GM21447 (cell line): ENCODE data around the gene SEC16A.

ENCODE experiments used
- ATAC-seq: cut with Tn5 transposase; IDR thresholded peaks from one replicate; pipeline ENCODE4 v1.9.1; 2021; ENCODE audit not compliant: unreplicated experiment

SEC16A gene, protein sequence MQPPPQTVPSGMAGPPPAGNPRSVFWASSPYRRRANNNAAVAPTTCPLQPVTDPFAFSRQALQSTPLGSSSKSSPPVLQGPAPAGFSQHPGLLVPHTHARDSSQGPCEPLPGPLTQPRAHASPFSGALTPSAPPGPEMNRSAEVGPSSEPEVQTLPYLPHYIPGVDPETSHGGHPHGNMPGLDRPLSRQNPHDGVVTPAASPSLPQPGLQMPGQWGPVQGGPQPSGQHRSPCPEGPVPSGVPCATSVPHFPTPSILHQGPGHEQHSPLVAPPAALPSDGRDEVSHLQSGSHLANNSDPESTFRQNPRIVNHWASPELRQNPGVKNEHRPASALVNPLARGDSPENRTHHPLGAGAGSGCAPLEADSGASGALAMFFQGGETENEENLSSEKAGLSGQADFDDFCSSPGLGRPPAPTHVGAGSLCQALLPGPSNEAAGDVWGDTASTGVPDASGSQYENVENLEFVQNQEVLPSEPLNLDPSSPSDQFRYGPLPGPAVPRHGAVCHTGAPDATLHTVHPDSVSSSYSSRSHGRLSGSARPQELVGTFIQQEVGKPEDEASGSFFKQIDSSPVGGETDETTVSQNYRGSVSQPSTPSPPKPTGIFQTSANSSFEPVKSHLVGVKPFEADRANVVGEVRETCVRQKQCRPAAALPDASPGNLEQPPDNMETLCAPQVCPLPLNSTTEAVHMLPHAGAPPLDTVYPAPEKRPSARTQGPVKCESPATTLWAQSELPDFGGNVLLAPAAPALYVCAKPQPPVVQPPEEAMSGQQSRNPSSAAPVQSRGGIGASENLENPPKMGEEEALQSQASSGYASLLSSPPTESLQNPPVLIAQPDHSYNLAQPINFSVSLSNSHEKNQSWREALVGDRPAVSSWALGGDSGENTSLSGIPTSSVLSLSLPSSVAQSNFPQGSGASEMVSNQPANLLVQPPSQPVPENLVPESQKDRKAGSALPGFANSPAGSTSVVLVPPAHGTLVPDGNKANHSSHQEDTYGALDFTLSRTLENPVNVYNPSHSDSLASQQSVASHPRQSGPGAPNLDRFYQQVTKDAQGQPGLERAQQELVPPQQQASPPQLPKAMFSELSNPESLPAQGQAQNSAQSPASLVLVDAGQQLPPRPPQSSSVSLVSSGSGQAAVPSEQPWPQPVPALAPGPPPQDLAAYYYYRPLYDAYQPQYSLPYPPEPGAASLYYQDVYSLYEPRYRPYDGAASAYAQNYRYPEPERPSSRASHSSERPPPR (N-terminal part only)

DNA sequence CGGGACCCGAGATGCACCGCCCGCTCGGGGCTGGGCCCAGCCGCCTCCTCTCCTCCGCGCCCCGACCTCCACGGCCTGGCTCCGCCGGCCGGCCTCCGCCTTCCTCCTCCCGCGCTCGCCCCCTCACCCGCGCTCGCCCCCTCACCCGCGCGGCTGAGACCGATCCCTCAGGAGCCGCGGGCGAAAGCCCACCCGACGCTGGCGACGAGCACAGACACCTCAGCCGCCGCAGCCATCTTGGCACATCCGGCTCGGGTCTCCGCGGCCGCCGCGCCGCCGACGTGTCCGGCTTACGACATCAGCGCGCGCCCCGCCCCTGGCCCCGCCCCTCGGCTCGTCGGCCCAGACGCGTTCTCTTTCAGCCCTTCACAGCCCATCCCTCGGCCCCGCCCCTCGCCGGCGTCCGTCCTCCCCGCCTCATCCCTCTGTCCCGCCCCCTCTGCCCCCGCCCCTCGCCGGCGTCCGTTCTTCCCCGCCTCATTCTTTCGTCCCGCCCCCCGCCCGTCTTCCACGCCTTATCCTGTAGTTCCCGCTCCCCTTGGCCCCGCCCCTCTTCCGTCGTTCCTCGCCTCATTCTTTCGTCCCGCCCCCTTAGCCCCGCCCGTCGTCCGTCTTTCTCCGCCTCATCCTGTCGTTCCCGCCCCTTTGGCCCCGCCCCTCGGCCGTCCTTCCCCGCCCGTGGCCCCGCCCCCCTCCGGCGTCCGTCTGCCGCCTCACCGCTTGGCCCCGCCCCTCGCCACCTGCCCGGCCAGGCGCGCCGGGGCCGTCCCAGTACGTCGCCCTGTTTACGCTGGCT lies at the start of gene SEC16A:
Gene SEC16A, minus strand, starts transcription at position 248 of the 796 bp plus-strand sequence. CDS start 5,425 bp downstream, outside the sequence.
- peak; percentile 55 for ATAC-seq

DNA sequence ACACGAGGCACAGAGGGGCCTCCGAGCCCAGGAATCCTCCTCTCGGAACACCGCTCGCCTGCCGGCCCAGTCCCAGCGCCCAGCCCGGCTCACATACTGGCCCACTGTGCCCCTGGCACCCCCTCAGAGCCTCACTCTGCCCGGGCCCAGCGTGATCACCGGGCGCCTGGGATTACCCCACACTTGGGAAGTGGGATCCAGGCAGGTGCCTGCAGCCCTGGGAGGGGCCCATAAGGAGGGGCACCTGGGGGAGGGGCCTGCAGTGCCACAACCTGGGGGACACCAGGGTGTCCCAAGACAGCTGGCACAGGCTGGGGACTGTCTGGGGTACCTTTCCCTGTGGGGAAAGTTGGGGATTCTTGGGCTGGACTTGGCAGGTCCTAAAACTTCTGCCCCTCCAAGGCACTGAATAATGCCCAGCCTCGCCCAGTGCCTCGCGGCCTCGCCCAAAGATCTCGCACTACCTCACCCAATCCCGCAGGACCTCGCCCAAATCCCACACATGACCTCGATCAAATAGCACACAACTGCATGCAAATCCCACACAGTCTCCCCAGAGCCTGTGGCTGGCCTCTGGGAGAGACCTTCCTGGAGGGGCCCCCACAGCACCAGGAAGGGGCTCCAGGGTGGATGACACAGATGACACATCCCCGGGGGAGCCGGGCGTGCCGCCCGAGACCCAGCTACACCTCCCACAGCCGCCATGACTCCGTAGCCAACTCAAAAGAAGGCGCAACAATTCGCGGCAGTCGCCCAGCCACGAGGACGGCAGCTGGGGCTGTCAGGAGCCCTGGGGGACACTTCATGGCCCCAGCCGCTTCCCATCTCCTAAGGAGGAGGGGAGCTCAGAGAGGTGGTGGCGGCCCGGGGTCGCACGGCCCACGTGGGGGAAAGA lies 49.3 kb upstream of the SEC16A start:
- no peak for ATAC-seq

DNA sequence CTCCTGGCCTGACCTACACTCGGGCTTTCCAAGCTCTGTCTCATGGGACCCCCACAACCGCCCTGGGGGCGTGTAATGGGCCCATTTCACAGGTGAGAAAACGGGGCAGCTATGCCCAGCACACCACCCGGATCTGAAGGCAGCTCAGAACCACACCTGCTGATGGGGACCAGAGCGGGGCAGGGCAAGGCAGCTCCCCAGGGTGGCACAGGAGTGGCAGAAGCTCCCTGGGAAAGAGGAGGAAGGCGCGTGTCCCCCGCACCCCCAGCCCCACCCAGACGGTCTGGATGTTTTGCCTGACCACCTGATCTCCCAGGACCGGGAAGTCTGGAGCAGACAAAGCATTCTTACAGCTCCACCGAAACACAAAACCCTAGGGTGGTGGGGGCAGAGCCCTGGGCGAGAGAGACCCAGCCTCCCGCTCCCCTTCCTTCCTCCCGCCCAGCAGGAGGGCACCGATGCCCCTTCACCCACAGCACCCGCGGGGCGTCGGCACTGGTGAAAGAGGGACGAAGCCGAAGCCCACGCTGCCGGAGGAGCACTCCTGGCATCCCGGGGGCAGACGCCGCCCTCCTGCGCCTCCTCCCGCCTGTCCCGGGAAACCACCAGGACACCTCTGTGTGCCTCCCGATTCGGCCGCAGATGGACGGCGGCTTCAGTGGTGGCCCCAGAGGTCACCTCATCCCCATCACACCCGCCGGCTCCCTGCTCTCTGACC lies 48.5 kb upstream of the SEC16A start:
- ATAC-seq, result no peak

DNA sequence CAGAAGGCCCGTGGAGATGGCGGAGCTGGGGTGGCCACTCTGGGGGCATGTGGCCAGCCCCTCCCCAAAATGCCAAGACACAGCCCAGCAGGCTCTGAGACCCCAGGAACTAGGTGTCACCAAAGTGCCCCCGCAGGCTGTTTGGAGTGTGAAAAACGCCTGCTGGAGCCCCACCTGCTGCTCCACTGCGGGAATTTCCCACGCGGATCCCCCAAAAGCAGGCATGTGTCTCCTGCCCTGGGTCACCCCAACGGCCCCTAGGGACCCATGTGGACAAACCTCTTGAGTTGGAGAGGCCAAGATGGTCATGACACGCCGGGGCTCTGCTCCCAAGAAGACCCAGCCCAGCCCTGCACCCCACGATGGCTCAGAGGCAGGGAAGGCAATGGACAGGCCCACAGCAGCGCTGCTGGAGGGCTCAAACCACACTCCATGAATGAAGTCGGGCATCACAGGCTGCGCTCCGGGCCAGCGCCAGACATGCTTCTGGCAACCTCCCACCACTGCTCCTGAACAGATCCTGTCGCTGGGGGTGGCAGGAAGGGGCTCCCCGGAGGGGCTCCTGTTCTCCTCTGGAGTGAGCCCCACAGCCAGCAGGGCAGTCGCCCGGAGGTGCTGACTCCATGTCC lies 47.7 kb upstream of the SEC16A start:
- no peak for ATAC-seq

DNA sequence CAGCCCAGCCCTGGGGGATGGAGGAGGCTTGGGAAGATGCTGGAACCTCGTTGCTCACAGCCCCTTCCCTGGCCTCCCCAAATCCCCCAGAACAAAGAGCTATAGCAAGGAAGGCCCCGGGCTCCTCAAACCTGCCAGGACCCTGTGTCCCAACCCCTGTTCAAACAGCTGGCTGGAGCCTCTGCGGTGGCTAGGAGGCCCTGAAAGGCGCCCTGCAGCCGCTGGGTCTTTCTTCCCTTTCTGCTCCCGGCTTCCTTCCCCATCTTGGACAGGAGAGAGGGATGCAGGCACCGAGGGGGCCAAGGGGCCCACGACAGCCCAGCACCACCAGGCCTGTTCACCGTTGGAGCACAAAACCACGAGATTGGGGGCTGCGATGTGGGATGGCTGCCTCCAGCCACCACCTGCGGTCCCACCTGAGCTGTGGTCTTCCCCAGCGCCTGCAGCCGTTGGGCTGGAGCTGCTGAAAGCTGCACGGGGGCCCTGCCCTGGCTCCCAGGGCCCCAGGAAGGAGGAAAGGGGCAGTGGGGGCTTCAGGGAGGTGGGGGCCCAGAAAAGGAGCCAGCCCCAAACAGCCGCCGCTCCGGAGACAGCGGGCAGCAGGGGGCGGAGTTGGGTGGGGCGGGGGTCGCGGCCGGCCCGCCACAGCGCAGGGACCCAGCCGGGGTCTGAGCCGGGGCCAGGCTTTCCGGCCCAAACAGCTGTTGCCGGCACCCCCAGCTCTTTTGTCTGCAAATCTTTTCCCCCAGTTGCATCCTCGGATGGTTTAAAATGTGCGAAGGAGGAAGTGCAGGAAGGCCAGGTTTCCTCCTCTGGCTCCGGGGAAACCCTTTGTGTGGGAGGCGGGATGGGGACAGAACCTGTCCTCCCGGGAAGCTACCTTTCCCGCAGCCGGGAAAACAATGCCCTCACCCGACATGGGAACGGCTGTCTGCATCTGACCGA lies 46.9 kb upstream of the SEC16A start:
- no peak for ATAC-seq

DNA sequence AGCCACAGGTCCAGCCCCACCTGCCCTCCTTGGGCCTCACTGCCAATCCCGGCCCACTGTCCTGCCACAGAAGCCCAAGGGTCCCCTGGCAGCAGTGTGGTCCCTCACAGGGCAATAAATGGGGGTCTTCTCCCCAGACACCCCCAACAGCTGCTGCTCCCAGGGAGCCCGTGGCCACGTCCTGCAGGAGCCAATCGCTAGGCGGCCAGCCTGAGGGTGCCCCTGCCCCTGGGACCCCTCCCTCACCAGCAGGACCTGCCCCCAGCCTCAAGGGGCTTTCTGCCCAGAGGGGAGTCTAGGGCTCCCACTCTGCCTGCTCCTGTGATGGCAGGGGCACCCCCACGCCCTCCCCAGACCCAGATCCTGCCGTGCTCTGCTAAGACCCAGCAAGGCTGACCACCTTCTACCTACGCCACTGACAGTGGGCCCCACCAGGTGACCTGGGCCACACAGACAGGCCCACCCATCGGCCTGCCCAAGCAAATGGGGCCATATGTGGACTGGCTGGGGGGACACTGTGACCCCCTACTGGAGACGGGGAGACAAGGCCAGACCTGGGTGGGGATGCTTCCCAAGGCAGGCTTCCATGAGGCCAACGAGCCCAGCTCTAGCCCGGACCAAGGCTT lies 46.0 kb upstream of the SEC16A start:
- ATAC-seq, result no peak

DNA sequence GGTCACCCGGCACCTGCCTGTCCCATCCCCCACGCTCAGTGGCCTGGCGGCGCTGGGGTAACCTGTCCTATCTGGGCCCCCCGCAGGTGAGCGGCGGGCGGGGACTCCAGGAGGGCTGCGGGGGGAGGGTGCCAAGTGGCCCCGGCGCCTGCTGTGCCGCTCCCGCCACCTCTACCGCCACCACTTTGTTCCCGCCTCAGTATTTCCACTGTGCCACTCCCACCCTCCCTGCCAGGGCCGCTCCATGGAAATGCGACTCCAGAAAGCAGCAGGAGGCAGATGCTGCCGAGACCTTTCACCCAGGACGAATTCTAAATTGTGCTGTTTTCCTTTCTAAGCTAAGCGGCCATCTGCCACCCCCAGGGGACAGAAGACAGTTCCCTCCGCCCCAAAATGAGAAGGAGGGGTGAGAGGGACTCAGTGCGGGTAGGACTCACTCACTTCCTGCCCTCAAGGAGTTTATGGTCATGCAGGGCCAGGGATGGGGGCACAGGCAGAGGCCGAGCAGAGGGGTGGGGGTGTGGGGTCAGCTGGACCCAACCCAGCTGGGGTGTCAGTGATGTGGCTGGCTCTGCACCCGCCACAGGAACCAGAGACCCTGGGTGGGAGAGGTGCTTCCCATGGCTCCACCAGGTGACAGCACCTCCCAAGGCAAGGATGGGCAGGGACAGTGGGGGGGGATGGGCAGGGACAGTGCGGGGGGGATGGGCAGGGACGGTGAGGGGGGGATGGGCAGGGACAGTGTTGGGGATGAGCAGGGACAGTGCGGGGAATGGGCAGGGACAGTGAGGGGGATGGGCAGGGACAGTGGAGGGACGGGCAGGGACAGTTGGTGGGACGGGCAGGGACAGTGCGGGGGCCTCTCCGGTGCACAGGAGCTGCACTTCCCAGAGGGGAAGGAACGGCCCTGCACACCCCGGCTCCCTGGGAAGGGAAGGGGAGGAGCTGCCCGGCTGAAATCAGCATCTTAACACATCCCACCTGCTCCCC lies 45.2 kb upstream of the SEC16A start:
- ATAC-seq, result no peak

DNA sequence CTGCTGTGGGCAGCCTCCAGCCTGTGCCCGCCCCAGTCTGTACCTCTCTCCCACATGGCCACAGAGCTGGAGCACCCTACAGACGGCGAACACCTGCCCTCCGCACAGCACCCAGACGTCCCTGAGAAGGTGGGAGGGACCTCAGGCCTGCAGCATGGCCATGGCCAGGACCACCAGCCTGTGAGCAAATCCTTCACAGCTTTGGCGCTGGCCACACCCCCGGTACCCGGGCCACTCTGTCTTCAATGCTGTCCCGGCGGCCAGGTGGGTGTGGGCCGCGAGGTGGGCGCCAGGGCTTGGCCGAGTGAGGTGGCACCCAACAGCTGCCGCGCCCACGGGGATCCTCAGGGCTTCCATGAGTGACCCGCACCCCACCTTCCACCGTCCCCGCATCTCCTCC lies 44.3 kb upstream of the SEC16A start:
- no peak for ATAC-seq

DNA sequence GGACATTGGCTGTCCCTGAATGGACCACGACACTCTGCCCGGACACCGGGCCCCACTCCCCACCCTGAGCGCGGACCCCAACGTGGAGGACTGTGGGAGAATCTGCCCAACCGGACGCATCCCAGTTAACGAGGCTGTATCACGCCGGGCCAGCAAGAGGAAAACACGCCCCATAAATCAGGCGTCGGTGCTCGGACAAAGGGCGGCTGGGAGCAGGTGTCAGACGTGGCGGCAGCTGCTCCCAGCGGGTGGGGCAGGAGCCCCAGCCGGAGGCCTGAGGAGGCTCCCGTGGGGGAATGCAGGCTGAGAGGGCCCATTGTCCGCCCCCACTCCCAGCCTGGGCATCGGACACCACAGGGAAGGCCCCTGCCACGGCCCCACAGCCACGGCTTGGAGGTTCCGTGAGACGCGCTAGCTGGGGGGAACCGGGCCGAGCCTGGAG lies 43.8 kb upstream of the SEC16A start:
- ATAC-seq, result no peak

DNA sequence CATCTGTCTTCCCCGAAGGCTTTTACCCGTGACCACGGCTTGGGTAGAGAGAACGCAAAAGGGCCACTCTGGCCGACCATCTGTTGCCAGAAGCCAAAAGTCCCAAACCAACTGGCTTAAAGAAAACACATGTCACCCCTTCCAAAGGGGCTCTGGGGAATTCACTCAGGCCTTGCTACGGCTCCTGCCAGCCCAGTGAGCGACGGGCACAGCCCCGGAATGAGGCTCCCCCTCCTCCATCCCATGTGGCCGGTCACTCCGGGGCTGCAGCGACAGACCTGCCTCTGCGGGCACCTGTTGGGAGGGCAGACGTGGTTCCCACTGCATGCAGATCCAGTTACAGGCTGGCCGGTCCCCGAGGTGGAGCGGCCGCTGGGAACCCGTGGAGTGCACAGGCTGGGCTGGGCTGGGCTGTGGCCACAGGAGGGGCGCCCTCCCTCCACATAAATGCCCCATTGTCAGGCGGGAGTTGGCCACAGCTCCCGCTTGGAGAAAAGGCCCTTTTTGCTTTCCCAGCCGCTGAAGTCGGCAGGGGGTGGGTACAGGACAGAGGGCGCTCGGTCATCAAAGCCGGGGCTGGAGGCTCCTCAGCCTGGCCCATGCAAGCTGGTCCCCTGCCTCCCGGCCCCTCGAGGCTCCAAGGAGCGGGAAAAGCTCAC lies 43.1 kb upstream of the SEC16A start:
- ATAC-seq, result no peak

DNA sequence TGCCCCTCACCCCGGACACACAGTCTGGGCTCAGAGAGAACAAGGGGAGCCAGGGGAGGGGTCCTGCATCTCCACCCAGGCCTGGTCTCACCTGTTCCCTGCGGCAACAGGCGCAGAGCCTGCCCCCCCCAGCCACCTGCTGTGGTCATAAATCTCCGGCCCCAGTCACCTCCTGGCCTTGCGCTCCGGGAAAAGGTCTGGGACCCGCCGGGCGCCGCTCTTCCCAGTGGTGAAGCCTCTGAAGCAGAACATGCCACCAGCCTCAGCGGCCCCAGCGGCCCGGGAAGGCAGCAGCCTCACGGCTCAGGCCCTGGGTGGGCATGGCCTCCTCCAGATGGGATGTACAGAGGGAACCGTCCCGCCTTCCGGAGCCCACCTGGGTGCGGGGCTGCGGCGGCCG lies 42.4 kb upstream of the SEC16A start:
- ATAC-seq, result no peak

DNA sequence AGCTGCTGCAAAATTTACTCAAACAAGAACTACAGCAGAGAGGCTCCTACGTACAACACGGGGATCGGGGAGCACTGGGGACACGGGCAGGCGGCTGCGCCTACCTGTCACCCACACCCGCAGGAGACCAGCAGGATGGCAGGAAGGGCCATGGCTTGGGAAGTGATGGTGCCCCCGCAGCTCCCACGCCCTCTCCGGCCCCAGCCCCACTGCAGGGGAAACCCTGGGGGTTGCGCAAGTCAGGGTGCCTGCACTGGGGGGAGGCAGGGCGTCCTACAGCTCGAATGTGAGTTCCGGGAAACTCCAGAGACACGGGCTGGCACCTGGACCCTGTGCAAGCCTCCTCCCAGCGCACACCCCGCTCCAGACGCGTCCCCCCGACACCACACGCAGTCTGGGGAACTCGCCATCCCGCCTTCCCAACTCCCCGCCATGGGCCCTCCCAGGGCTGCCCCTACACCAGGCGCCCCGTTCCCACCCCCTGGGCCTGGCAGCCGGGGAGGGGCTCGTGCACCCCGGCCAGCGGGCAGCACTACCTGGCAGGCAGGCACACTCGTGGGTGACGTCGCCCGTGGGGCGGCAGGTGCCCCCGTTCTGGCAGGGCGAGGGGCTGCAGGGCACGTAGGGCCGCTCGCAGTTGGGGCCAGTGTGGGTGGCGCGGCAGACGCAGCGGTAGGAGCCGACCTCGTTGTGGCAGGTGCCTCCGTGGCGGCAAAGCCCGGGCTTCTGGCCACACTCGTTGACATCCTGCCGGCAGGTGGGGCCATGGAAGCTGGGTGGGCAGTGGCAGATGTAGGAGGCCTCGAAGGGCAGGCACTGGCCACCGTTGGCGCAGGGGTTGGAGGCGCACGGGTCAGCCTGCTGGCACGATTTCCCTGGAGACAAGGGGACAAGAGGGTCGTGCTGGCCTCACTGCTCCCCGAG lies 39.7 kb upstream of the SEC16A start:
- ATAC-seq, result no peak

DNA sequence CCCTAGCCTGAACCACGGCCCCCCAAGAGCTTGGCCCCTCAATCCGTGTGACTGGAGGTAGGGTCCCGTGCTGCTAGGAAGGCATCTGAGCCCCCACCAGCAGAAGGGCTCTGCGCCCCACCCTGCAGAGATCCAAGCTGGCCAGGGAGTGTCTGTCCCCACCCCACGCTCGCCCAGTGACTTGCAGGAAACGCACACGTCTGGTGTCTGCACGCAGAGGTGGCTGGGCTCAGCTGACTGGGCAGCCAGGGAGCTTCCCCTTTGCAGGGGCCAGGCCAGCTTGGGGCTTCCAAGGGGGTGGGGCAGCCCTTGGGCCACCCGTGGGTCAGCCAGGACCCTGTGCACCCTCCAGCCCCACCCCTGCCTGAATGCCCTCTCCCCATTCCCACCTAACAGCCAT lies 38.7 kb upstream of the SEC16A start:
- no peak for ATAC-seq

DNA sequence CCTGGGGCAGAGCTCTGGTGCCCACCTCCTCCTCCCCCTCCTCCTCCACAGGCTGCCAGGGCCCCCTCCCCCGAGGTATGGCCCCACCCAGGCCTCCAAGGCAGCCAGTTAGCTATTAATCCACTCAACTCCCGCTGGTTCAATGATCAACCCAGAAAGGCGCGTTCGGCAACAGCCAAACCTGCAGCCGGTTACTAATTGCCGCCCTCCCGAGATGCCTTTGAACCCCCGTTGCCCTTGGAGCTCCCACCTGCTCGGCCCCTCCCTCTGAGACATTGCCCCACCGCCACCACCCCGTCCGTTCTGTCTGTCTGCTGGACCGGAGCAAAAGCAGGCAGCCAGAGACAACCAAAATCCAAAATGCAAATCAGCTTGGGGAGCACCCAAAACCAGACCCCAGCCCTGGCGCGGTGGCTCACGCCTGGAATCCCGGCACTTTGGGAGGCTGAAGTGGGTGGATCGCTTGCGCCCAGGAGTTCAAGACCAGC lies 37.3 kb upstream of the SEC16A start:
- ATAC-seq, result no peak
